PFSK-1 (cell line): ENCODE measurements around the gene LMAN2.

ENCODE experiments used
- FOXP2 ChIP-seq: optimal IDR thresholded peaks from 2 replicates; pipeline ENCODE3; 2011; ENCODE audit warnings: borderline replicate concordance, control low read depth, inconsistent platforms; ENCODE audit not compliant: insufficient read depth; ENCODE audit errors: extremely low read length, extremely low read depth
- POLR2AphosphoS5 ChIP-seq: IDR thresholded peaks from 2 replicates; pipeline ENCODE4 v1.6.1; 2012; ENCODE audit warnings: low read depth, mild to moderate bottlenecking, control low read depth, low read length, moderate library complexity
- REST ChIP-seq, 2 experiments: IDR thresholded peaks; 2 replicates each; pipeline versions ENCODE4 v1.6.1 to v1.8.0; 2011 to 2012; ENCODE audit warnings: low read depth in 2 of 2, low read length in 2 of 2, control low read depth in 1 of 2, inconsistent platforms in 1 of 2, mild to moderate bottlenecking in 1 of 2, moderate library complexity in 1 of 2; ENCODE audit not compliant: insufficient read depth in 1 of 2
- SIN3A ChIP-seq: IDR thresholded peaks from 2 replicates; pipeline ENCODE4 v1.6.1; 2012; ENCODE audit warnings: mild to moderate bottlenecking, low read length, moderate library complexity, borderline replicate concordance; ENCODE audit not compliant: insufficient read depth
- TAF1 ChIP-seq: IDR thresholded peaks from 2 replicates; pipeline ENCODE4 v1.6.1; 2012; ENCODE audit warnings: low read length, control low read depth, borderline replicate concordance; ENCODE audit not compliant: insufficient read depth

Gene LMAN2

GRCh38 chr5:177362610-177363507, 11.4 kb upstream of the LMAN2 start:
- no peak for TF ChIP-seq REST (IDR thresholded peaks at IDR 0.05; ENCODE audit: insufficient read depth in 1 of 2, low read depth in 2 of 2, low read length in 2 of 2)
- no peak for TF ChIP-seq SIN3A
- no peak; the same call in 1 of the 2 replicates for TF ChIP-seq POLR2AphosphoS5
- no peak for TF ChIP-seq TAF1

DNA sequence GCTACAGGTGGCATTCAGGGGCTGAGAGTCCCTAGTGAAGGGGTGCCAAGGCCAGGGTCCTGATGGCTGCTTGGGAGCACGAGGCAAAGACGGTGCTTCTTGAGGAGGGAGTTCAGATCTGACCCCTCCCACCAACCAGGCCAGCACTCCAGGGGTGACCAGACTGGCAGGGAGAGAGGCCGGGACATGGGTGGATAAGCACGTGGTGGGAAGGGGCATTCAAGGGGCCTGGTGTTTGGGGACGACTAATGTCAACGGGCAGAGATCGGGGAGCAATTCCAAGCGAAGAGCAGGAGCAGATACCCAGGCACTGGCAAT, 10.8 kb upstream of the LMAN2 start:
- no peak for TF ChIP-seq FOXP2
- TF ChIP-seq TAF1 = no peak
- TF ChIP-seq SIN3A = no peak
- TF ChIP-seq POLR2AphosphoS5 = no peak
- TF ChIP-seq REST (IDR thresholded peaks at IDR 0.05; ENCODE audit: insufficient read depth in 1 of 2, low read depth in 2 of 2, low read length in 2 of 2) = no peak

GRCh38 chr5:177361418-177362291, 10.2 kb upstream of the LMAN2 start:
- TF ChIP-seq POLR2AphosphoS5 = no peak
- TF ChIP-seq FOXP2 = no peak
- TF ChIP-seq SIN3A = no peak
- TF ChIP-seq REST (IDR thresholded peaks at IDR 0.05; ENCODE audit: insufficient read depth in 1 of 2, low read depth in 2 of 2, low read length in 2 of 2) = no peak
- no peak for TF ChIP-seq TAF1

GRCh38 chr5:177359860-177360259, 8.4 kb upstream of the LMAN2 start:
- TF ChIP-seq SIN3A (no peak), POLR2AphosphoS5 (no peak), TAF1 (no peak), FOXP2 (no peak), REST (IDR thresholded peaks at IDR 0.05; ENCODE audit: insufficient read depth in 1 of 2, low read depth in 2 of 2, low read length in 2 of 2) (no peak)
